SK-N-SH (cell line): ENCODE results near the gene NPC1.

Experiments used
- CTCF ChIP-seq: fragments of 200-600 bp; sonication (generic); IDR thresholded peaks from 2 replicates; pipeline ENCODE4 v1.6.1; 2017; ENCODE audit warnings: antibody characterized with exemption, mild to moderate bottlenecking, moderate library complexity
- ELF1 ChIP-seq: IDR thresholded peaks from 2 replicates; pipeline ENCODE4 v1.4.0; 2012
- POLR2AphosphoS5 ChIP-seq: IDR thresholded peaks from 2 replicates; pipeline ENCODE4 v1.6.1; 2012; ENCODE audit warnings: low read depth, low read length
- SMC3 ChIP-seq: IDR thresholded peaks from 2 replicates; pipeline ENCODE4 v1.6.1; 2012; ENCODE audit warnings: low read depth, low read length, improper control_type of control experiment
- USF2 ChIP-seq: fragments of 150-350 bp; IDR thresholded peaks from 2 replicates; pipeline ENCODE4 v1.6.1; 2017; ENCODE audit warnings: antibody characterized with exemption, low read length, low read depth, borderline replicate concordance
- YY1 ChIP-seq: IDR thresholded peaks from 2 replicates; pipeline ENCODE4 v1.4.0; 2012; ENCODE audit warnings: low read depth, mild to moderate bottlenecking

- TF ChIP-seq POLR2AphosphoS5 (no peak), SMC3 (no peak), ELF1 (no peak), USF2 (no peak), CTCF (no peak), YY1 (no peak)
These were observed 9.3 kb upstream of the NPC1 start for GRCh38 chr18:23595591-23595990.
